Measurements from ENCODE around the gene ATP2A2.

GRCh38 chr12:110353211-110353965, 72.3 kb downstream of the ATP2A2 start:
- TF ChIP-seq CTCF (IDR thresholded peaks at IDR 0.05) (no peak), POLR2A (IDR thresholded peaks at IDR 0.05) (no peak)

Measured in body of pancreas (tissue), 4 donors.